GM12801 (cell line): ENCODE data around the gene THRSP.

Source experiments
- CTCF ChIP-seq: IDR thresholded peaks from one replicate; pipeline ENCODE4 v1.5.1; 2011; ENCODE audit warnings: control low read depth; ENCODE audit not compliant: insufficient read length; ENCODE audit errors: extremely low read depth

Gene THRSP

GRCh38 chr11:78025378-78025777 lies 38.3 kb upstream of the THRSP start:
- no peak for TF ChIP-seq CTCF

- no peak for TF ChIP-seq CTCF
These were observed 35.9 kb upstream of the THRSP start for GRCh38 chr11:78027759-78028158.

- no peak for TF ChIP-seq CTCF
These were observed 33.0 kb upstream of the THRSP start for GRCh38 chr11:78030429-78031325.

GRCh38 chr11:78031629-78032028 lies 32.0 kb upstream of the THRSP start:
- TF ChIP-seq CTCF, result no peak

GRCh38 chr11:78032090-78032489 lies 31.6 kb upstream of the THRSP start:
- no peak for TF ChIP-seq CTCF

- TF ChIP-seq CTCF, result no peak
These were observed 30.6 kb upstream of the THRSP start for GRCh38 chr11:78033040-78033439.

- no peak for TF ChIP-seq CTCF
These were observed 29.0 kb upstream of the THRSP start for GRCh38 chr11:78034623-78035022.

- no peak for TF ChIP-seq CTCF
These were observed 27.3 kb upstream of the THRSP start for GRCh38 chr11:78036313-78036712.
